KMS-11 (cell line): ENCODE data around the gene PHF20.
"Not testable (repeated sequence)": the region's sequence is repeated elsewhere in the genome, so short reads cannot be mapped to it uniquely, and the experiment has no call there.

Source experiments
- H2AFZ ChIP-seq: fragments of 200-600 bp; sonication (generic); 2 replicates; pipeline ENCODE4 v1.6.1; 2016; ENCODE audit warnings: antibody characterized with exemption, mixed run types, low read depth
- H3K27ac ChIP-seq: fragments of 200-600 bp; sonication (generic); 2 replicates; pipeline ENCODE4 v1.6.1; 2016; ENCODE audit warnings: mild to moderate bottlenecking, mixed run types
- H3K27me3 ChIP-seq: fragments of 200-600 bp; sonication (generic); 2 replicates; pipeline ENCODE4 v1.6.1; 2017; ENCODE audit warnings: mild to moderate bottlenecking, low read depth, mixed run types, moderate library complexity; ENCODE audit not compliant: insufficient read depth
- H3K36me3 ChIP-seq: fragments of 200-600 bp; sonication (generic); 2 replicates; pipeline ENCODE4 v1.6.1; 2017; ENCODE audit warnings: mild to moderate bottlenecking, mixed run types; ENCODE audit not compliant: insufficient read depth
- H3K4me1 ChIP-seq: fragments of 200-600 bp; sonication (generic); 2 replicates; pipeline ENCODE4 v1.6.1; 2016; ENCODE audit warnings: mild to moderate bottlenecking, low read depth, mixed run types; ENCODE audit not compliant: poor library complexity, severe bottlenecking
- H3K4me2 ChIP-seq: fragments of 200-600 bp; sonication (generic); 2 replicates; pipeline ENCODE4 v1.7.0; 2016; ENCODE audit warnings: mild to moderate bottlenecking, mixed run types
- H3K4me3 ChIP-seq: fragments of 200-600 bp; sonication (generic); IDR thresholded peaks from 2 replicates; pipeline ENCODE4 v1.6.1; 2017; ENCODE audit warnings: low read depth, low read length, mixed read lengths; ENCODE audit not compliant: insufficient read depth
- H3K79me2 ChIP-seq: fragments of 200-600 bp; sonication (generic); 2 replicates; pipeline ENCODE4 v1.6.1; 2016; ENCODE audit warnings: low read depth, mixed run types; ENCODE audit not compliant: insufficient read depth
- H3K9ac ChIP-seq: fragments of 200-600 bp; sonication (generic); 2 replicates; pipeline ENCODE4 v1.6.1; 2016; ENCODE audit warnings: mild to moderate bottlenecking, mixed run types
- H4K20me1 ChIP-seq: fragments of 200-600 bp; sonication (generic); 2 replicates; pipeline ENCODE4 v1.6.1; 2016; ENCODE audit warnings: mild to moderate bottlenecking, mixed run types; ENCODE audit not compliant: insufficient read depth
- TF ChIP-seq, protein P1 (sequence below): fragments of 200-600 bp; sonication (generic); conservative IDR thresholded peaks from 2 replicates; pipeline ENCODE4 v1.6.1; 2017; ENCODE audit warnings: low read depth, mild to moderate bottlenecking, antibody characterized with exemption, low read length, moderate library complexity, mixed read lengths

The PHF20 gene

DNA sequence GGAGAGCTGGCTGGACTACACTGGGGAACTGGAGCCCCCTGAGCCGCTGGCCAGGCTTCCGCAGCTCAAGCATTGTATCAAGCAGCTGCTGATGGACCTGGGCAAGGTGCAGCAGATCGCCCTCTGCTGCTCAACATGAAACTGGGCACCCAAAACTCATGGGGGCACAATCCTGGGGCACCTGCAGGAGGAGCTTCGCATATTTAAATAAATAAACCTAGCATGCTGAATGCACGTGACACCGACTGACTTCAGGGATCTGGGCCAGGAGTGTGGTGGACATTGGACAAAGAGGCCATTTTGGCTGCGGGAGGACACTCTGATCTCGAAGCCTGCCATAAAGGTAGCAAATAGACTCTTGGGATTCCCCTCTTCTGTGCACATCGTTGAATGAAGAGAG lies 175.7 kb downstream of the PHF20 start:
- TF ChIP-seq, protein P1, sequence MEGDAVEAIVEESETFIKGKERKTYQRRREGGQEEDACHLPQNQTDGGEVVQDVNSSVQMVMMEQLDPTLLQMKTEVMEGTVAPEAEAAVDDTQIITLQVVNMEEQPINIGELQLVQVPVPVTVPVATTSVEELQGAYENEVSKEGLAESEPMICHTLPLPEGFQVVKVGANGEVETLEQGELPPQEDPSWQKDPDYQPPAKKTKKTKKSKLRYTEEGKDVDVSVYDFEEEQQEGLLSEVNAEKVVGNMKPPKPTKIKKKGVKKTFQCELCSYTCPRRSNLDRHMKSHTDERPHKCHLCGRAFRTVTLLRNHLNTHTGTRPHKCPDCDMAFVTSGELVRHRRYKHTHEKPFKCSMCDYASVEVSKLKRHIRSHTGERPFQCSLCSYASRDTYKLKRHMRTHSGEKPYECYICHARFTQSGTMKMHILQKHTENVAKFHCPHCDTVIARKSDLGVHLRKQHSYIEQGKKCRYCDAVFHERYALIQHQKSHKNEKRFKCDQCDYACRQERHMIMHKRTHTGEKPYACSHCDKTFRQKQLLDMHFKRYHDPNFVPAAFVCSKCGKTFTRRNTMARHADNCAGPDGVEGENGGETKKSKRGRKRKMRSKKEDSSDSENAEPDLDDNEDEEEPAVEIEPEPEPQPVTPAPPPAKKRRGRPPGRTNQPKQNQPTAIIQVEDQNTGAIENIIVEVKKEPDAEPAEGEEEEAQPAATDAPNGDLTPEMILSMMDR: peak; percentile 64
- Histone ChIP-seq H3K27me3 (no peaks in the 10 kb centered on the region), H3K4me2 (no peak overlapping the region), H3K79me2 (peaks cover 17% of the 10 kb centered on the region), H2AFZ (no peak overlapping the region), H3K36me3 (no peaks in the 10 kb centered on the region), H3K27ac (no peak overlapping the region), H4K20me1 (0 out of 2 replicates have a peak, but pooled peaks cover under 1% of the 10 kb centered on the region), H3K4me3 (no peak overlapping the region), H3K9ac (no peak overlapping the region), H3K4me1 (peaks cover 10% of the 10 kb centered on the region)

DNA sequence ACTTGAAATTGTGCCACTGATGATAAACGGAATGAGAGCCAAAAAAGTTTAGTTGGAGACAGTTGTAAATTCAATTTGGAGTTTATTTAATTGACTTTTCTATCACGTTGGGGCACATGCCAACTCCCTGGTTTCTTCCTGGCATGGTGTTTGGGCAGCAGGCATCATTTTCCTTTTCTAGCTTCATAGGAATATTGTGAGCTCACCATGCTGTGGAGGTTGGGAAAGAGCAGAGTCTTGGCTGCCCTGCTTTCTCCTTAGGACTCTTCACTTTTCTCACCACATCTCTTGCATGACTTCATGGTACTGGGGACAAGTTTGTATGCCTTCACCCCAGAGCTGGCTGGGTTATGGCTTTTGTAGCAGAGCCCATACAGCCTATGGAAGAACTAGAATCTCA lies 176.1 kb downstream of the PHF20 start:
- peaks cover 14% of the 10 kb centered on the region for H3K4me1 ChIP-seq

DNA sequence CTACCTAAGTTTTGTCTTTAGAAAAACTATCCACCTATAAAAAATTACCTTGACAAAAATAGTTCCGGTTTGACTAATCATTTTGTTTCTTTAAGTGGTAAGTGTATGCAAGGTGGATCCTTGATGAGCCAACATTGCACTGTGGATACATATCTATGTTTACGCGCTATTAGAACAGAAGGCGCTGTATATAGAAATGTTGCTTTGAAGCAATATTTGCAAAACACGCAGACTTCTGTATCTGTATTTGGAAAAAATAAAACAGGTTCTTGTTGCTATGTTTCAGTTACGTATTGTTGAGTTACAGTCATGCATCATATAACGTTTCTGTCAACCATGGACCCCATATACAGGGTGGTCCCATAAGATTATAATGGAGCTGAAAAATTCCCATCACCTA lies 178.3 kb downstream of the PHF20 start:
- TF ChIP-seq, protein P1: no peak
- Histone ChIP-seq H3K36me3 (no peaks in the 10 kb centered on the region), H3K4me2 (no peak overlapping the region), H2AFZ (no peak overlapping the region), H3K4me1 (peaks cover 17% of the 10 kb centered on the region), H3K79me2 (peaks cover 29% of the 10 kb centered on the region), H3K27ac (no peak overlapping the region), H3K4me3 (no peak overlapping the region), H3K27me3 (no peaks in the 10 kb centered on the region), H4K20me1 (0 out of 2 replicates have a peak, but pooled peaks cover 5% of the 10 kb centered on the region), H3K9ac (no peak overlapping the region)

More for the DNA sequence above, 176.1 kb downstream of the PHF20 start:
- TF ChIP-seq, protein P1: no peak
- Histone ChIP-seq H3K27ac (no peak overlapping the region), H3K4me3 (no peak overlapping the region), H3K27me3 (no peaks in the 10 kb centered on the region), H2AFZ (no peak overlapping the region), H3K4me2 (no peak overlapping the region), H3K36me3 (no peaks in the 10 kb centered on the region), H3K9ac (no peak overlapping the region), H3K79me2 (peaks cover 21% of the 10 kb centered on the region), H4K20me1 (0 out of 2 replicates have a peak, but pooled peaks cover 4% of the 10 kb centered on the region)

DNA sequence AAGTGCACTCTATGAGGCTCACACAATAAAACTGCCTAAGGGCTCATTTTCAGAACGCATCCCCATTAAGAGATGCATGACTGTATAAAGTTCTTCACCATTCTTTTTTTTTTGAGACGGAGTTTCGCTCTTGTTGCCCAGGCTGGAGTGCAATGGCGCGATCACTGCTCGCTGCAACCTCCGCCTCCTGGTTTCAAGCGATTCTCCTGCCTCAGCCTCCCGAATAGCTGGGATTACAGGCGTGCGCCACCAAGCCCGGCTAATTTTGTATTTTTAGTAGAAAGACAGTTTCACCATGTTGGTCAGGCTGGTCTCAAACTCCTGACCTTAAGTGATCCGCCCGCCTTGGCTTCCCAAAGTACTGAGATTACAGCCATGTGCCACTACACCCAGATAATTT lies 180.3 kb downstream of the PHF20 start:
- H2AFZ ChIP-seq, H3K36me3 ChIP-seq, H3K4me3 ChIP-seq, H3K9ac ChIP-seq, H3K27me3 ChIP-seq, H4K20me1 ChIP-seq: not testable (repeated sequence)
- peak overlapping the region; percentile 98; the same call in 1 of the 2 replicates for H3K4me2 ChIP-seq
- peaks cover 38% of the 10 kb centered on the region for H3K79me2 ChIP-seq
- H3K27ac ChIP-seq: peak overlapping the region; percentile 99; the same call in 1 of the 2 replicates
- H3K4me1 ChIP-seq: peaks cover 28% of the 10 kb centered on the region
